CD1c-positive myeloid dendritic cell (primary cell): Measurements from ENCODE around the gene RHOF.
"Not testable (repeated sequence)": the region's sequence is repeated elsewhere in the genome, so short reads cannot be mapped to it uniquely, and the experiment has no call there.

Experiments used
- DNase-seq: peaks from one replicate; pipeline ENCODE4 v3.0.0-alpha.2; 2016; ENCODE audit errors: extremely low spot score

Gene RHOF

DNA sequence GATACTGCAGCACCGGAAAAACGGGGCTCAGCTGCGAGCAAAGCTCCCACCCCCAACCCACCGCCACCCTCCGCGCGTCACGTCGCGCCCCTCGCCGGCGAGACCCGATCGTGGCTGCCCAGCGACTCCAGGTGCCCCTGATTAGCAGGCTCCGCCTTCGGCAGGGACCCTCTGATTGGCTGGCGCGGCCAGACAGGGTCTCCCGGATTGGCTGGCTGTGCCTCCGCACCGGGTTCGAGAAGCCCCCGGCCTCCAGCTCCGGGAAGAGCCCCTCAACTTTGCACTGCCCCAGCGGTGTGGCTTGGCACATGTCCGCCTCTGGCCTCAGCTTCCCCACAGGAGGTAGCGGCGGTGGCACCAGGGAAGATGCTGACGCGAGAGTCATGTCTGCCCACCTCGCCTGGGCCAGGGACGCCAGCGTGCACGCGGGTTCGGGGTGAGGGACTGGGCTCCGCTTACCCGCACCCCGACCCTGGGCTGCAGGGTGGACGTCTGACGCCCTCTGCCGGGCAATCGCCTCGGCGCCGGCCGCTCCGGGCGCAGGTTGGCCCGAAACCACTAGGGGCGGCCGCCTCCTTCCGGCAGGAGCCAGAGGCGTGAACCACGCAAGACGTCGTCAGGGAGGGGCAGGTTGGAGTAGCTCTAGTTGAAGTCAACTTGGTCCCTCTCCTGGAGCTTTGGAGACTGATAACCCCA lies 498 bp upstream of the RHOF start:
- peak; percentile 97 for DNase-seq

GRCh38 chr12:121792607-121793439 lies 665 bp downstream of the RHOF start:
- DNase-seq, result peak; percentile 44

- no peak for DNase-seq
These were observed 1.6 kb downstream of the RHOF start for GRCh38 chr12:121791671-121792551.

DNA sequence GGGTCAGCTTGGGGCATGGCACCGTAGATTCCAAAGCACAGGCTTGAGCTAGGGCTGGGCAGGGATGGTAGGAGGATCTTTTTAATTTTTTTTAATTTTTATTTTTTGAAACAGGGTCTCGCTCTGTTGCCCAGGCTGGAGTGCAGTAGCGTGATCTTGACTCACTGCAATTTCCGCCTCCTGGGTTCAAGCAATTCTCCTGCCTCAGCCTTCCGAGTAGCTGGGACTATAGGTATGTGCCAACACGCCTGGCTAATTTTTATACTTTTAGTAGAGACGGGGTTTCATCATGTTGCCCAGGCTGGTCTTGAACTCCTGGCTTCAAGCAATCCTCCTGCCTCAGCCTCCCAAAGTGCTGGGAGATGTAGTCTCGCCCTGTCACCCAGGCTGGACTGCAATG lies 2.7 kb downstream of the RHOF start:
- not testable (repeated sequence) for DNase-seq

GRCh38 chr12:121789800-121790728 lies 3.4 kb downstream of the RHOF start:
- peak; percentile 96 for DNase-seq

- DNase-seq, result peak; percentile 84
These were observed 4.2 kb downstream of the RHOF start for GRCh38 chr12:121789233-121789781.

DNA sequence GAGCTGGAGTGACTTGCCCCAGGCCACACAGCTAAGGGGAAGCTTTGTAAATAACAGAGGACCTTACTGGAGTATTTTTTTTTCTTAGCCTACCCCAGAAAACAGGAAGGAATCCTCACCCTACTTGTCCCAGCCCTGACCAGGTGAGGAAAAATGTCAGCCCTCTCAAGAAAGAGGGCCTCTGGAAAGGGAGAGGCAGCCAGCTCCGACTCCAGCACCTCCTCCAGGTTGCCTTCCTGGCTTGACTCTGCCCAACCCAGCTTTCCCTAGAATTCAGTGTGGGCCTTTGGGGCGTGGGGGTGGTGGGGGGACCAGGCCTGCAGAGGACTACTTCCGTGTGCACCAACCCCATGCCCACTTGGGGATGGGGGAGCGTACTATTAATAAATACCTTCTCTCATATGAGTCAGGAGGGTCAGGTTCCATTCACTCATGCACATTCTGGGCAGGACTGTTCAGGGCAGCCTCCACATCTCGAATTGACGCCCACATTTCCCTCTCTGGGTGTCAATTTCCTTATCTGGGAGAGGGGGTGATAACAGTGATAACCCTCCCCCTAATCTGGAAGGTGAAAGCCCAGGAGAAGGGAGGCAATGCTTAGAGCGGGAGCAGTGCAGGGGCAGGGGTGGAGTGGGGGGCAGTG lies 5.2 kb downstream of the RHOF start:
- peak; percentile 71 for DNase-seq

GRCh38 chr12:121787063-121788025 lies 6.1 kb downstream of the RHOF start:
- DNase-seq, result peak; percentile 18

GRCh38 chr12:121786440-121786825 lies 7.1 kb downstream of the RHOF start:
- peak; percentile 67 for DNase-seq

GRCh38 chr12:121784460-121784859 lies 9.0 kb downstream of the RHOF start:
- DNase-seq, result peak; percentile 85

GRCh38 chr12:121783766-121784165 lies 9.7 kb downstream of the RHOF start:
- DNase-seq, result no peak

- peak; percentile 69 for DNase-seq
These were observed 11.2 kb downstream of the RHOF start for GRCh38 chr12:121781998-121782979.

DNA sequence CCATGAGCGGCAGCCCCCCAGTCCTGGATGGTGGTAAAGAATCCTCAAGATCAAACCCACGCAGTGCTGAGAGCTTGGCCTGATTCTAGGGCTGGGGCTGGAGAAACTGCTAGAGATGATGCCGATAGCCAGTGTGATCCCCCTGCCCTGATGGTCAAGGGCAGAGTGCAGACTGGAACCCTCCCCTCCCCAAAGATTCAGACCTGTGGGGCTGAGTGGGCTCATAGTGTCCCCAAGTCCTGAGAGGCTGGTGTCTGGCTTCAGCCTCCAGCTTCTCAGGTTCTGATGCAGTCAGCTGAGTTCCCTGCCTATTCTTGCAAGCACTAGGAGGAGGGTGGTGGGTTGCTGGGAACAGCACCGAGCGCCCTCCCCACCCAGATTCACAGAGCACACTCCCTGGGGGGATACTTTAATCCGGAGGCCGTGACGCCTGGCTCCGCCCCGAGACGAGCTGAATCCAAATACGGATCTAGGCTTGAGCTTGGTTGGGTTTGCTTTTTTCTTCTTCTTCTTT lies 11.9 kb downstream of the RHOF start:
- DNase-seq, result peak; percentile 61

GRCh38 chr12:121780429-121780828 lies 13.1 kb downstream of the RHOF start:
- DNase-seq, result no peak

- no peak for DNase-seq
These were observed 14.0 kb downstream of the RHOF start for GRCh38 chr12:121779422-121779895.

- DNase-seq, result no peak
These were observed 14.7 kb downstream of the RHOF start for GRCh38 chr12:121778567-121779421.
